SK-MEL-5 (cell line): ENCODE data around the gene ANK3. TPM values are rescaled to one million over a fixed set of nuclear protein-coding genes. Genes with fewer than 3 reads are reported as not detected.

ENCODE experiments used
- DNase-seq: peaks from one replicate; pipeline ENCODE4 v3.0.0-alpha.2; 2016; ENCODE audit warnings: low read depth, low spot score
- in situ Hi-C: cut with HindIII; loops from 2 replicates; pipeline ENCODE4 v1.10.0; 2016; ENCODE audit warnings: low sequenced_read_pairs, high pct_unique_total_duplicates, low pct_unique_long_range_greater_than_20kb
- total RNA-seq: library from RNA; depleted of rRNA; stranded (reverse); fragments of >200 nt; shearing (Covaris generic); gene quantifications from 2 replicates; pipeline ENCODE4 v1.2.3, GENCODE V29; 2014

The ANK3 gene
- total RNA-seq, 1 experiment from 2014 or later = 2.0 TPM

DNA sequence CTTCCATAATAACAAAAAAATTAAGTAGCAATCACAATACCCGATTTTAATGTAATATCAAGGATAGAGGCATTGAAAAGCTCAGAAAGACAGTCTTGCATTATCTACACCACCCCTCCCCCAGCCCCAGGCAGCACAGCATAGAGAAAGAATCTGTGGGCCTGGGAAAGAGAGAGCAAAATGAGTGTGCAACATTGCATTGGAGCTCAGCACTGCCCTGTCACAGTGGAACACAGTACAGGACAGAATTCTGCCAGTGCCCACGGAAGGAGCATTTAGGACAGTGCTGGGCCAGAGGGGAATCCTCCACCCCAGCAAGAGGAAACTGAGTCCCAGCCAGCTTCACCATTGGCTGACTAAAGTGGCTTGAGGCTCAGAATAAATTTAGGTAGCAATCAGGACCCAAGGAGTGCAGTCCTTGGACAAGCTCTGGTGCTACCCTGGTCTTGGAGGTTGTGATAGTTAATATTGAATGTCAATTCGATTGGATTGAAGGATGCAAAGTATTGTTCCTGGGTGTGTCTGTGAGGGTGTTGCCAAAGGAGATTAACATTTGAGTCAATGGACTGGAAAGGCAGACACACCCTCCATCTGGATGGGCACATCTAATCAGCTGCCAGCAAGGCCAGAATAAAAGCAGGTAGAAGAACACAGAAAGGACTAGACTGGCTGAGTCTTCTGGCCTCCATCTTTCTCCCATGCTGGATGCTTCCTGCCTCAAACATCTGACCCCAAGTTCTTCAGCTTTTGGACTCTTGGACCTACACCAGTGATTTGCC is 234.4 kb downstream of the ANK3 start:
- no peak for DNase-seq
- in situ Hi-C loops = no loop called here

DNA sequence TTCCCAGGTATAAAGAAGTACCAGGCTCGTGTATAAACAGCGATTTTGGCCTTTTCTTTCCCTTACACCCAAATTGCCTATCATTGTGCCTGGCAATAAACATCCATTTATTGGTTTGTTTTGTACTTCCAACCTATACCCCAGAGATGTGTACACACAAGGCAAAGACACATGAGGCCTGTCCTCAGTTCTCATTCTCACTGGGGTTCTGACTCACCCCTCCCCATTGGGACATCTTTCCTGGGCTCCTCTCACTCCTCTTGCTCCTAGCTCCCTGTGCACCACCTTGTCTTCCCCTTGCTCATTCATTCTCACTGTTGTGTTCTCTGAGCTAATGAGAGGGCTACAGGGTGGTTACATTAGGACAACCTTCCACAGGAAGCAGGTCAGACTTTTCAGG is 240.7 kb downstream of the ANK3 start:
- in situ Hi-C loops = no loop called here

DNA sequence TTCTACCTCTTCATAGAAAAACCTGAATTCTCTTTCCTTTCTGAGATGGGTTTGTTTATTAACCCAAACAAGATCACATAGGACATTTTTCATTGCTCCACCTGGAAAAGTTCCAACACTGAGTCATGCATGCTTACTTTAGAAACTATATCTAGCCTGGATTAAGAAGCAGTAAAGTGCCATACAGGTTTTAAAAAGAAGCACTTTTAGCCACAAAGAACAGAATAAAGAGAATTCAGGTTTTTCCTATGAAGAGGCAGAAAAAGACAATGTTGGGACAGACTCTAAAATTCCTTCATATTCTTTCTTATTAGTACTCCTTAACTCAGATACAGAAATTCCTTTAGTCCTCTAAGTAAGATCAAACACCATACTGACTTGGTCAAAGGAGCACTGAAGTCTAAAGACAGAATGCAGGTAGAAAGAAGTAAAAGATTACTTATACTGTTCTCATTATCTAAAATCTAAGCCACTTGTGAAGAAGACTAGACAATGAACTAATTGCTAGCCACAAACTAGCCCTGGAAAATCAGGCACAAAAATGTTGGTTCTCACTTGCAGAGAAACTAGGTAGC is 241.3 kb downstream of the ANK3 start:
- DNase-seq = no peak
- in situ Hi-C loops = no loop called here

More for the DNA sequence above, 240.7 kb downstream of the ANK3 start:
- no peak for DNase-seq

DNA sequence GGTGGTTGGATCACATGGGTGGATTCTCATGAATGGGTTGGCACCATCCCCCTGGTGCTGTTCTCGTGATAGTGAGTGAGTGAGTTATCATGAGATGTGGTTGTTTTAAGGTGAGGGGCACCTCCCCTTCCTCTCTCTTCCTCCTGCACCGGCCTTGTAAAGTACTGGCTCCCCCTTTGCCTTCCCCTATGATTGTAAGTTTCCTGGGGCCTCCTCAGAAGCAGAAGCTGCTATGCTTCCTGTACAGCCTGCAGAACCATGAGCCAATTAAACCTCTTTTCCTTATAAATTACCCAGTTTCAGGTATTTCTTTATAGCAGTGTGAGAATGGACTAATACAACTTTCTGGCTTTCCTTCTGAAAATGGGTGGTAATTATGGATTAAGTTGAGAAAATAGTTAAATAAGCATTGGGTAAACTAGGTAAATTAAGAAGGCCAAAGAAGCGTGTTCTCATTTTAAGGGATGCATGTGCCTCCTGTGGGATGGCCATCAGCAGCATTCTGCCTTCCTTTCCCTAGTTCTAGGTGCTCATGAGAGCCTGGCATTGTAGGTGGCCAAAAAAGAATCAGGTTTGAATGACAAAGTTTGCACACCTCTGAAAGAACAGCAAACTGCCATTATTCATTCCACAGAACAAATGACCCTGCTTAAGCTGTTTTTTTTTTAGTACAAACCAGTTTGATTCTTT is 242.0 kb downstream of the ANK3 start:
- DNase-seq = no peak
- in situ Hi-C loops = no loop called here

DNA sequence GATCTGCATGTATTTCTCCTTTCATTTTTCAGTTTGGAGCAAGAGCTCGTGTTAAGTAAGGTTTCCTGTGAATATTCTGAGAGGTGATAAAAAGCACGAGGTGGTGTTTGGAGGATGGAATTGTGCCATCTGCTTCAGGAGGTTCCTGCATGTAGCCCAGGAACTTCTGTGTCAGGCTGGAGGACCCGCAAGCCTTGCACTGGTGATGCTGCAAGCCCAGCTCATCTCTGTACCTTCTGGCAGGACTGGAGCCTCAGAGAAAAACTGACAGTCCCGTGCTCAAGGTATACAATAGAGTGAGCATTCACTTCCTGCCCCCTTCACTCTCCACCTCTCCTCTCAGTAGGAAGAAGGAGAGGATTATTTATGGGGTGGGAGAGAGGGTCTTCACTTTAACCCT is 242.7 kb downstream of the ANK3 start:
- in situ Hi-C loops = no loop called here
- DNase-seq = no peak

DNA sequence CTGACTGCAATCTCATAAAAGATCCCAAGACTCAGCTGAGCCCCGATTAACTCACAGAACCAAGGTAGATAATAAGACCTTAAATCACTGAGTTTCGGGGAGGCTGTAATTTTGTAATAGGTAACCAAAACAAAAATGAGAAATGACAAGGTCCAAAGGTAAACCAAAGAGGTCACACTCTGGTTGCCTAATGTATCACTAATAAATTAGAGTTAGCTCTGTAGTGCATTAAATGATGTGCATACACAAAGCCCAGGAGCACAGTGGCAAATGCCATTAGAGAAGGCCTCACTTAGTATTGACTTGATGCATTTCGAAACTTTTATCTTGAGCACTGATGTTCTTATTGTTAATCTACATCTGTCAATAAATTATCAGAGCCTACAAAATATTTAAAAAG is 245.6 kb downstream of the ANK3 start:
- DNase-seq = no peak
- in situ Hi-C loops = no loop called here

DNA sequence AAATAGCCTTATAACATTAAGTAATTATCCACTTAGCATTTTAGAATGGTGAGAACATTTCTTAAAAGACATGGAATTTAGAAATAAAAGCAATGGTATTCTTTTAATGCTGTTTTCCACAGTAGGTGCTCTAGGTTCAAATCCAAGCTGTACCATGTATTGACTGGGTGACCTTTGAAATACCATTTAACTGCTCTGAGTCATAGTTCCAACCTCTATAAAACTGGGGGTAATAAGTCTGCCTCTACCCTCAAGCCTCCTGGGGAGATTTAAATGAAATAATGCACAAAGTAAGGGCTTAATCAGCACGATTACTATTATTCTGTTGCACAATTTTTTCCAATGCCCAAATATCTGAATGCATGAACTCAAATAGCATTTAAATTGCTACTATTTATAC is 246.9 kb downstream of the ANK3 start:
- no peak for DNase-seq
- in situ Hi-C loops = no loop called here

DNA sequence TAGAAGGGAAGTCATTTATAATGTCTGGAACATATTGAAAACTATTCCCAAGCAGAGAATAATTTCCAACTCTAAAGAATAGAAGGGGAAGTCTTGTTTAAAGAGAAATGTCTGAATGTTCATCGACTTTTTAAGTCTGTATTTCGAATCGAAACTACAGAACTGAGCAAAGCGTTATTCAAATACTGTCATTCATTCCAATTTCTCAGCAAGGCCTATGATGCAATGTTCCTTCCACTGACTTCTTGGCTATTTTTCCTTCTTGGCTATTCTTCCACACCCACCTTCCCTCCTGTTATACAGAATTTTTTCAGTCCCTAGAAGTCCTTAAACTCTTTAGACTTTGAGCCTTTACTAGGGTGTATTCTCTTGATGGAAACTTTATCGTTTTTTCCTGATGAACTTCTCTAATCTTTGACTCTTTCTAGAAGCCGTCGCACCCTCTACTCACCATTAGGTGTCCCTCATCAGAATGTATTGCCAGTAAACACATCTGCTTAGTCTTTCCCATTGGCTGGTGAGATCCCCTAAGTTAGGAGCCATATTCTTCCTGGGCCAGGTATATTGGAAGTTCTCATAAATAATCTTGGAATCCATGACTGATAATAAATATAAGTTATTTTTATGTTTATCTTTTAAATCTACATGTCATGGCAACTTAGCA is 247.6 kb downstream of the ANK3 start:
- peak; percentile 11 for DNase-seq
- in situ Hi-C loops = no loop called here

DNA sequence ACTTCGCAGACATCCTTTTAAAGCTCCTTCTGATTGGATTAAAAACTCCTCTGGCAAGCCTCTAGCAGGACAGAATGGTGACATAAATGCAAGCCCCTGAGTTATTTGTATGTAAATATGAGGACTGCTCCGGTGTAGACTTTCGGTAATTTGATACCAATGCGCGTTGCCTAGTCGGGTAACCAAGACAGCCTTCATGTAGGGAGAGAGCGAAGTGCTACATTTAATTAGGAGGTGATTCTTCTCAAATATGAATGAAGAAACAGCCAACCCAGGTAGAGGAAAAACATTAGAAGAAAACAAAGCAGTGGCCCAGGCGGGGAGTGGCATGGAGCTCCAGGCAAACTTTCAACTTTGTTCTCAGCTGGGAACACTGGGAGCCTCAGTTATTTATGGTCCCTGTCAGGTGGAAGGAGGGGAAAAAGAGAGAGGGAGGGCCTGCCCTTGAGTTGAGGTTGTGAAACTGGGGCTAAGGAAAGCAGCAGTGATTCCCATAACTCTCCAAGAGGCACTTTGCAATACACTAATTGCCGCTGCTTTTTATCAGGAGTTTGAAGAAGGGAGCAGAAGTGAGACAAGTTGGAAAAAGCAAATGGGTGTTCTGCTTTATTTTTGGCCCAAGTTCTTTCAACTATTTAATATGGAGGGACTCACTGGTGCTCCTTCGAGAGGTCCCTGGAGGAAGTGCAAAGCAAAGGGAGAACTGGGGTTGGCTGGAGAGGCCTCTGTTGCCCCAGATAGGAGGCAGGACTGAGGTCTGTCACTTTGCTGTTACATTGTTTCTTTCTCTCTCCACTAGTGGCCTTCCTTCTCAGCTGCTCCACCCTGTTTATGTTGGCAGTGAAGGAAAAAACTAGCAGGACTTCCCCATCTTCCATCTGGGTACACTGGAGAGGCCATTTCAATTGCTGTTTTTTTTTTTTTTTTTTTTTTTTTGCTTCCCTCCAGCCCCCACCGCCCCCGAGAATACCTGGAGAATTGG is 248.7 kb downstream of the ANK3 start:
- in situ Hi-C loops = no loop called here
- no peak for DNase-seq

DNA sequence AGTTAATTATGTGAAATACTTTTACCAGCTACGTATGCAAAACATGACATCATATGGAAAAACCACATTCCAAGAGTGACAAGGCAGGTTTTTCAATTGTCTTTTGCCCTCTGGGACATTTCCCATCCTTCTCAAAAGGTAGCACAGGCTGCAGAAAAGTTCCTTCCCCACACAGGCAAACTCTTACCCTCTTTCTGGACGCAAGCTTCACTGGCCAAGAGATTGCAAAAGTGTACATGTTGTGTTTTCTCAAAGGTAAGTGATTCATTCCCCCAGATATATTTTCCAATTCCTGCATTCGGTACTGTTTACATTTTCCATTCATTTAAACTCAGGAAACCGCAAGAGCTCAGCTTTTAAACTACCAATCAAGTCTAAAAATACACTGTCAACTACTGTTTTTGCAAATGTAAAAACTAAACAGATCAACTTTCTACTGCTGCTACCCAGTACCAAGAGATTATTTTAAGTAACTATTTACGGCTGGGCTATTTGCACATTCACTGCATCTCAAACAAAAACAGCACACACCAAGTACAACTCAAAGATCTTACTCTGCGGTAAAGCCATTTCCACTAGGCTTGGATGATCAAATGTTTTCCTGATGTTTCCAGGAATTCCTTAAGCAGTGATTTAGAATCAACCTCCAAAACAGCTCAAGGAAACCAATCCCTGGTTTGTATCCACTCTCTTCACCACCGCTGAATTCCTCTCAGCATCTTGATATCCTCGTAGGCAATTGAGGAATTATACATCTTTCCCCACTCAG is 249.7 kb downstream of the ANK3 start:
- in situ Hi-C loops = no loop called here
- DNase-seq = peak; percentile 27

DNA sequence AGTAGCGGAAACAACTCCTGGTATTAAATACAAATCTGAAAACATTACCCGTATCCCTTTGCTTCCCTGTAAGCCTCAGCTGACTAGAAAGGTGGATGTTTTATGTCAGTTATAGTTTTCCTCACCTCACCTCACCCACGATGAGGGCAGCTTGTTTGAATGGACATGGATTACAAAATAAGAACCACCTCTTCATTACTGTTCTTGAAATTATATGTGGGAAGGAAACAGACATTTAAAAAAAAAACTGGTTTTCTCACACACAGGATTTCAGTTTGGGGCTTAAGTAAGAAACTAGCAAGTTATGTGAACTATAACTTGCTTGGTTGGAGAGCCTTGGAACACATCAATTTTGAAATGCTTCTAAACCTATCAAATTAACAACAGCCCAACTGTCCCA is 250.4 kb downstream of the ANK3 start:
- in situ Hi-C loops = no loop called here
- DNase-seq = no peak

DNA sequence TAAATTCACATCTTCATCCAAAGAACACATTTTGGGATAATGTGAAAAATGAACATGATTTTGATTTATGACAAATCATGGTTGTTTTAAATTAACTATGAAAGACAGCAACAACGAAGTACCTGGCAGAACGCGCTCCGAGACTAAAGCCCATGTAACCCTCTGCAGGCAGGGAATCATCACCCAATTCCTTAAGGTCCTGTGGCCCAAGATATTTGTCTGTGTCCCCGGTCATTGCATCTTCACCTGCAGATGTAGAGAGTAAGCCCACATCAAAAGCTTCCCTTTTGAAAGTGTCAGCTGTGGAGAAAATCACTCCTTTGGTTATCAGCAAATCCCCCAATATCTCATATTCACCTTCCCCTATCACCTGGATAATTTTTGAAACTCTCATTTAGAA is 250.8 kb downstream of the ANK3 start:
- in situ Hi-C loops = no loop called here
- DNase-seq = no peak

DNA sequence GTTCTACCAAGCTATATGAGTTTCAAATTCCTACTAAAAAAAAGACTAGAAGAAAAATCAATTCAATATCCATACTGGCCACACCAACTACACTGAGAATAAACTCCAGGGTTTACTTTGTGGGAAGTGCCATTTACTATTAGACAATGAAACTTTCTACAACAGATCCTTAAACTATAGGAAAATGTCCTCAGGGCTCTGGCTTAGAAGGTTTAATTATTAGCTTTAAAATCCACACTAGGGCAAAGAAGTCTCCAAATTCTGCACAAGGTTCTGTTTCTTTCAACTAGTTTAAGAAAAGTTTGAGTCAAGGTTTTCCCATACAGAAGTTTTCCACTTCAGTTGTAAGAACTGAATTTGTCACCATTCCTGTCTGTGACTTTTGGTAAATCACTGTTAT is 251.6 kb downstream of the ANK3 start:
- no peak for DNase-seq
- in situ Hi-C loops = no loop called here

DNA sequence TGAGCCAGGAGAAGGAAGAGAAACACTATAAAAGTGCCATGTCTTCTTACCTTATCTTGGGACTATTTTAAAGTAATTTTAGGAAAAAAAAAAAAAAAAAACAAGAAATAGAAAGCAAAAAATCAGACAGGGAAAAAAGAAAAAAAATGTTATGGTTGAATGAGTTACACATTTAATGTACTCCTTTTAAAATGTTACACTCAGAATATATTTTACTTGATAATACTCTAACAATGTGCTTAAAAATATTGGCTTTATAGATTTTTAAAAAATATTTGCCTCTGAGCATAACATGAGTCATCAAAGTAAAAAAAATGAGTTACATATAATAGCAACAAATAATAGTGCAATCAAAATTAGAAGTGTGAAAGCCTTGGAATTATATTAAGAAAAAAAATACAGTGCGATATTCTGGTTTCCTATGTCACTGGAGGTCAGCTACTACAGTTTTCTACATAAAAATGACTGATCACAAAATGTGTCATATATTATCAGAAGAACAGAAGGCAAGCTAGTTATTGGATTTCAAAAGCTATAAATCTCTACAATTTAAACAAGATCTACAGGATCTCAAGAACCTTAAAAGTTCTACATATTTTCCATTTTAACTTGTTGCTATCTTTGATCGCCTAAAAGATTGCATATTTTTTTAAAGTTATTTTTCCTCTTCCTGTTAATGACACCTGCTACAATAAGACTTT is 252.2 kb downstream of the ANK3 start:
- in situ Hi-C loops = no loop called here
- DNase-seq = no peak

DNA sequence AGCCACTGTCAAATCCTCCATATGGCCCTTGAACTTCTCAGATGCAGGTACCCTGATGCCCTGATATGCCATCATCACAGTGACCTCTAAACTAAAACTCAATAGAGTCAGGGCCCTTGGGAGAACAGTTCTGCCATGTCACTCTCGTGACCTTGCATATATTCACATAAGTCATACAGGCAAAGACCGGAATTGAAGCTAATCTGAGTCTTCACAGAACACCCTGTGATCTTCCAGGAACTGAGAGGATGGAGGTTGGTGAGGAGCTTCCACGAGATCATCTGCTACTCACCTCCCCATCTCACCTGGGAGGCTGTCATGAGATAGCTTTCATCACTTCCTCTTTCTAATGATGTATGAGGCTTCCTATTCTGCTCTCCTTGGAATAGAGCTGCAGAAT is 254.7 kb downstream of the ANK3 start:
- in situ Hi-C loops = no loop called here

DNA sequence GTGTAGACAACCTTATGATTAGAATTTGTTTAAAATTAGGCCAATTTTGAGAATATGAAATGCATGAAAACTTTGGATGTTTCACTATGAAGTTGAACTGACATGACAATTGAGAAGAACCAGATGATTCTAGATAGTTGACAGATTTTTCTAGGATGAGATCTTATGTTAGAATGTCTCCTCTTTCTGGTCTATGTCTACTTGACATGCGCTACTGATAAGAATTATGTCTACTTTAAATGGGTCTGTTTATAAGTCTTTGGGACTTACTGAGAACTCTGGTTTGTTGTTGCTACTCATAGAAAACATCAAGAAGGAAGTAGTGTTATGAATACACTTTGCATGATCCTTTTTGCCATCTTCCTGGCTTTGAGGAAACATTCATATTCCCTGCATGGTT is 255.1 kb downstream of the ANK3 start:
- no peak for DNase-seq
- in situ Hi-C loops = no loop called here

More for the DNA sequence above, 254.7 kb downstream of the ANK3 start:
- no peak for DNase-seq
